Thyroid gland (tissue), 4 donors: ENCODE results near the gene NADK. TPM values are rescaled to one million over a fixed set of nuclear protein-coding genes. Genes with fewer than 3 reads are reported as not detected.

Source experiments
- DNase-seq, 2 donors: peaks; one replicate each; pipeline ENCODE4 v3.0.0-alpha.2; 2019
- H3K27ac ChIP-seq, 3 donors: fragments of 200-600 bp; sonication (generic); 1 replicate in 2 of 3; 2 replicates in 1 of 3; pipeline ENCODE4 v1.5.1; 2016 to 2019; ENCODE audit warnings: mild to moderate bottlenecking in 1 of 3, moderate library complexity in 1 of 3
- H3K27me3 ChIP-seq: fragments of 200-600 bp; sonication (generic); one replicate; pipeline ENCODE4 v1.5.1; 2019
- H3K36me3 ChIP-seq, 2 donors: fragments of 200-600 bp; sonication (generic); one replicate each; pipeline ENCODE4 v1.5.1; 2016 to 2019
- H3K4me1 ChIP-seq, 2 donors: fragments of 200-600 bp; sonication (generic); one replicate each; pipeline ENCODE4 v1.5.1; 2017 to 2019
- H3K4me3 ChIP-seq, 3 donors: fragments of 200-600 bp; sonication (generic); replicated peaks in 1 of 3; 1 replicate in 2 of 3; 2 replicates in 1 of 3; pipeline ENCODE4 v1.5.1; 2016; ENCODE audit warnings: mild to moderate bottlenecking in 1 of 3
- H3K9me3 ChIP-seq: fragments of 200-600 bp; sonication (generic); one replicate; pipeline ENCODE4 v1.5.1; 2017
- POLR2A ChIP-seq, 2 donors: fragments of 450-650 bp; IDR thresholded peaks; one replicate each; pipeline ENCODE4 v1.6.1; 2017; ENCODE audit warnings: antibody characterized with exemption in 2 of 2, mild to moderate bottlenecking in 2 of 2, moderate library complexity in 1 of 2
- WGBS, 2 donors: methylation state at CpG; one replicate each; pipeline ENCODE4 v1.1.5; 2017; 5-methylcytosine and 5-hydroxymethylcytosine counted together
- intact Hi-C: fragments of 100-400 bp; cut with DNase I; formaldehyde crosslinking; loops from one replicate; pipeline ENCODE4 v1.15.1; 2023
- total RNA-seq, 4 donors: library from RNA; depleted of rRNA; stranded (reverse); fragments of >200 nt; gene quantifications; one replicate each; pipeline ENCODE4 v1.2.3, GENCODE V29; 2016
- TF ChIP-seq, protein P1 (sequence below), 6 experiments: fragments of 200-600 bp in 3 of 6; fragments of 450-650 bp in 3 of 6; sonication (generic) in 3 of 6; IDR thresholded peaks; one replicate each; pipeline ENCODE4 v1.5.1; 2016 to 2019; ENCODE audit warnings: antibody characterized with exemption in 6 of 6, mild to moderate bottlenecking in 2 of 6, inconsistent platforms in 1 of 6, moderate library complexity in 1 of 6

NADK gene
- total RNA-seq, 4 donors from 2014 or later: 64.8 to 91.4 (median 84.2) TPM

DNA sequence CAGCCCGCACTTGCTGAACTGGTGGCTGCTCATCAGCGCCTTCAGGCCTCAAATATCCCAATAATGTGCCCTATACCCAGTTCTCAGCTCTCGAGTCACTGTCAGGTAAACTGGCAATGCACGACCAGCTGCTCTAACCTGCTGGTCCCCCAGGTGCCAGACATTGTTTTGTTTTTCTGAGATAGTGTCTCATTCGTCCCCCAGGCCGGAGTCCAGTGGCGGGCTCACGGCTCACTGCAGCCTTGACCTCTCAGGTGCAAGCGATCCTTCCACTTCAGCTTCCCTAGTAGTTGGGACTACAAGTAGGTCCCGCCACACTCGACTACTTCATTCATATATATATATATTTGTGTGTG lies 1.0 kb upstream of the NADK start:
- Histone ChIP-seq H3K9me3 (no peaks in the 10 kb centered on the region), H3K36me3 (no peaks in the 10 kb centered on the region), H3K4me3 (peak overlapping the region in 2 of 3 donors; percentile 1 to 71), H3K27me3 (no peaks in the 10 kb centered on the region), H3K4me1 (peaks cover 52 to 80% of the 10 kb centered on the region in 2 donors), H3K27ac (peak overlapping the region in 2 of 3 donors; percentile 75 to 79)
- DNase-seq: no peak
- 68 to 76% methylated on average over 9 to 11 of the region's 11 CpGs for WGBS, 2 donors
- intact Hi-C loops: loop anchor here (5.0 kb wide), 1 partner anchor 113 kb away; the partner anchor contains the start of gene GNB1
- TF ChIP-seq, protein P1, sequence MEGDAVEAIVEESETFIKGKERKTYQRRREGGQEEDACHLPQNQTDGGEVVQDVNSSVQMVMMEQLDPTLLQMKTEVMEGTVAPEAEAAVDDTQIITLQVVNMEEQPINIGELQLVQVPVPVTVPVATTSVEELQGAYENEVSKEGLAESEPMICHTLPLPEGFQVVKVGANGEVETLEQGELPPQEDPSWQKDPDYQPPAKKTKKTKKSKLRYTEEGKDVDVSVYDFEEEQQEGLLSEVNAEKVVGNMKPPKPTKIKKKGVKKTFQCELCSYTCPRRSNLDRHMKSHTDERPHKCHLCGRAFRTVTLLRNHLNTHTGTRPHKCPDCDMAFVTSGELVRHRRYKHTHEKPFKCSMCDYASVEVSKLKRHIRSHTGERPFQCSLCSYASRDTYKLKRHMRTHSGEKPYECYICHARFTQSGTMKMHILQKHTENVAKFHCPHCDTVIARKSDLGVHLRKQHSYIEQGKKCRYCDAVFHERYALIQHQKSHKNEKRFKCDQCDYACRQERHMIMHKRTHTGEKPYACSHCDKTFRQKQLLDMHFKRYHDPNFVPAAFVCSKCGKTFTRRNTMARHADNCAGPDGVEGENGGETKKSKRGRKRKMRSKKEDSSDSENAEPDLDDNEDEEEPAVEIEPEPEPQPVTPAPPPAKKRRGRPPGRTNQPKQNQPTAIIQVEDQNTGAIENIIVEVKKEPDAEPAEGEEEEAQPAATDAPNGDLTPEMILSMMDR (IDR thresholded peaks at IDR 0.05): no peak
- TF ChIP-seq POLR2A (IDR thresholded peaks at IDR 0.05): no peak

GRCh38 chr1:1778663-1779319 lies 521 bp upstream of the NADK start:
- intact Hi-C loops: loop anchor here (5.0 kb wide), 1 partner anchor 114 kb away; the partner anchor contains the start of gene GNB1
- 3 to 4% methylated on average over 15 to 25 of the region's 68 CpGs for WGBS, 2 donors
- peaks cover 52 to 79% of the 10 kb centered on the region in 2 donors for H3K4me1 ChIP-seq
- H3K4me3 ChIP-seq: peak overlapping the region; percentile 1 to 71 (median 37)
- no peaks in the 10 kb centered on the region for H3K9me3 ChIP-seq
- no peaks in the 10 kb centered on the region for H3K27me3 ChIP-seq
- DNase-seq: peak; percentile 88 to 90
- H3K36me3 ChIP-seq: no peaks in the 10 kb centered on the region
- H3K27ac ChIP-seq: peak overlapping the region; percentile 3 to 79 (median 75)
- TF ChIP-seq POLR2A (IDR thresholded peaks at IDR 0.05): peak in 1 of 2 donors; percentile 34
- TF ChIP-seq, protein P1 (IDR thresholded peaks at IDR 0.05): peak in 2 of 6 experiments; percentile 21 to 24

DNA sequence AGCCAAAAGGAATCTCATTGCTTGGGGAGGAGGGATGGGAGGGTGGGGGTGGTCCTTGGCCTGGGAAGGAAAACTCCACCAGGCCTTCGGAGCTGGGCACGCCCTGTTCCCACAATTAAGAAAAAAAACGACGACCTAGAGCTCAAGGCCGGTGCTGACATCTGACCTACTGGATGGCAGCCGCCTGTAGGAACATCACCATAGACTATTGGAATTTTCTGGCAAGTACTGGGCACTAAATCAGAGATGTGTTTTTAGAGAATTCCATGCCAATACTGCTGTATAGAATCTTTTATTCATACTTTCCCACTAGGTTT lies 729 bp downstream of the NADK start:
- DNase-seq: peak in 1 of 2 donors; percentile 49
- H3K36me3 ChIP-seq: peaks cover under 1 to 3% of the 10 kb centered on the region in 2 donors
- peak overlapping the region; percentile 55 to 94 (median 85) for H3K27ac ChIP-seq
- intact Hi-C loops: loop anchor here (5.0 kb wide), 1 partner anchor 115 kb away; the partner anchor contains the start of gene GNB1
- H3K4me3 ChIP-seq: peak overlapping the region; percentile 71 to 85 (median 85)
- no peaks in the 10 kb centered on the region for H3K9me3 ChIP-seq
- no peaks in the 10 kb centered on the region for H3K27me3 ChIP-seq
- TF ChIP-seq POLR2A (IDR thresholded peaks at IDR 0.05): no peak
- TF ChIP-seq, protein P1 (IDR thresholded peaks at IDR 0.05): no peak
- peaks cover 43 to 66% of the 10 kb centered on the region in 2 donors for H3K4me1 ChIP-seq
- WGBS, 2 donors: 6 to 7% methylated on average over 6 of the region's 6 CpGs

GRCh38 chr1:1776672-1777582 lies 1.3 kb downstream of the NADK start:
- no peak for DNase-seq
- intact Hi-C loops: loop anchor here (5.0 kb wide), 1 partner anchor 115 kb away; the partner anchor contains the start of gene GNB1
- peaks cover 36 to 60% of the 10 kb centered on the region in 2 donors for H3K4me1 ChIP-seq

More at GRCh38 chr1:1776672-1777582, 1.3 kb downstream of the NADK start:
- Histone ChIP-seq H3K27me3 (no peaks in the 10 kb centered on the region), H3K27ac (peak overlapping the region; percentile 55 to 94 (median 85)), H3K36me3 (peaks cover 5 to 8% of the 10 kb centered on the region in 2 donors), H3K4me3 (peak overlapping the region in 1 of 3 donors; percentile 71), H3K9me3 (no peaks in the 10 kb centered on the region)
- no peak for TF ChIP-seq POLR2A (IDR thresholded peaks at IDR 0.05)
- TF ChIP-seq, protein P1 (IDR thresholded peaks at IDR 0.05): no peak
- WGBS, 2 donors: 64 to 65% methylated on average over 9 of the region's 9 CpGs
